SIG-M5 (cell line): ENCODE results near the gene OR6B1.

Experiments used
- DNase-seq: peaks from one replicate; lab custom pipeline; 2025; lab: John Stamatoyannopoulos, UW

Gene OR6B1

DNA sequence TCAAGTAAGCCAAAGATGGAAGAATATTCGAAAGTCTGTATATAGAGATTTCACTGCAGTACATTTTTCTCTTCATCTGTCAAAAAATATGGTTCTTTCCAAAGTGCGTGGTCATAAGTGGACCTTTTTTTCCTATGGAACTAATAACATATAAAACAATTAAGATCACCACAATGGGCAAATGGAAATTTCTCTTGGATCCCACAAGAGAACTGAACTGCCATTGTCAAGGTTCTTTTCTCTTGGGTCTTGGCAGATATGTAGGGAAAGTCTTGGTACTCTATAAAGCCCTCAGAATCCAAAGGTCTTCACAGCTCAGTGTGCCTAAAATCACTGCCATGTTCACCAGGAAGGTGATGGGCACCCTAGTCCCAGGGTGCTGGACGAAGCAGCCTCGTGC, at the start of gene OR6B1:
OR6B1 (plus strand) TSS at position 301 of the 400 bp plus-strand sequence. CDS start 3,677 bp downstream, outside the sequence.
- no peak for DNase-seq

- DNase-seq = no peak
Observed at GRCh38 chr7:143953421-143953820, 46.7 kb upstream of the OR6B1 start.

GRCh38 chr7:143954135-143954534, 46.0 kb upstream of the OR6B1 start:
- DNase-seq = no peak

- no peak for DNase-seq
Observed at GRCh38 chr7:143954544-143954943, 45.6 kb upstream of the OR6B1 start, which contains the start of gene OR2F1. TSS of gene OR2F1 (plus strand) at chr7:143954844. CDS start at chr7:143959971, 5,127 bp downstream.

GRCh38 chr7:143958781-143959180, 41.3 kb upstream of the OR6B1 start:
- DNase-seq = no peak

- DNase-seq = no peak
Observed at GRCh38 chr7:143960813-143961610, 39.1 kb upstream of the OR6B1 start.

DNA sequence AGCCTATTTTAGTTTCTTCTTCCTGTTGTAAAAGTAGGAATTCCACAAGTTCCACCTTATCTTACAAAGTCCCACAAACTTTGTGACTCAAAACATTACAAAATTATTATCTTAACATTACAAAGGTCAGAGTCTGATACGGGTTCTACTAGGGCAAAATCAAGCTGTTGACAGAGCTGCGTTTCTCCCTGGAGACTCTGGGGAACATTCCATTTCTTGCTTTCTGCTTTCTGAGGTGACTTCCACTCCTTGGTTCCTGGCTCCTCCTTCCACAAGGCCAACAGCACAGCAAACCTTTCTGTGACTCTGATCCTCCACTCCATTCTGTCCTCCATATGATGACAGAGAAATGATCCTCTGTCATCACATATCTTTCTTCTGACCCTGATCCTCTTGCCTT, 34.8 kb upstream of the OR6B1 start:
- DNase-seq = no peak

DNA sequence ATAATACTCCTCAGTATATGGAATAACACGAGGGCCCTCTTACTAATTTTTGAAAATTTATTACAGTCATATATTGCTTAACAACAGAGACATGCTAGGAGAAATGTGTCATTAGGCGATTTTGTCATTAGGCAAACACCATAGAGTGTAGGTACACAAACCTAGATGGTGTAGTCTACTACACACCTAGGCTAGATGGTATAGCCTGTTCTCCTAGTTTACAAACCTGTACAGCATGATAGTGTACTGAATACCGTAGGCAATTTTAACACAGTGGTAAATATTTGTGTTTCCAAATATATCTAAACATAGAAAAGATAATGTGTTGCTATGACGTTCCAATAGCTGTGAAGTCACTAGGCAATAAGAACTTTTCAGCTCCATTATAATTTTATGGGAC, 32.7 kb upstream of the OR6B1 start:
- DNase-seq = no peak

DNA sequence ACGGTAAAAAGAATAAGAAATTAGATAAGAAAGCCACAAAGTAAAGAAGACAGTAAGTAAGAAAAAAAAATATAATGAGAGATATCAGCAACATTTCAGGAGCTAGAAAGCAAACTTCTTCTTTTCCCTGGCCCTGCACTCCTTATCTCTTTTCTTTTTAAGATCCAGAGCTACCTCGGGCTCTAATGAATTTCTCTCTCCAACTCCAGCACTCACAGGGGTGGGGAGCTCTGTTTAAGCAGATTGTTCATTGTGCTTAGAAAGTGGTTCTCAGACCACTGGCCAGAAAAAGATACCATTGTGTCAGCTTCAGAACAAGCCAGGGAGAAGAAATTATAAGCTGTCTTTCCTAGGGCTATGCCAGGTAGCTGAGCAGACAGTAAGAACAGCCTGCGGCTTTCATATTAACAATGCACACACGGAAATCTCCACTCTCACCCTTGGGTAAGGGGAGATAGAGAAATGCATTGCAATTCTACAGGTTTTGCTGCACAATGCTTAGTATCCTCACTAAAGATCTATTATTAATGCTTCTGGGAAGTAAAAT, 26.2 kb upstream of the OR6B1 start:
- DNase-seq = no peak

- DNase-seq = no peak
Observed at GRCh38 chr7:143974459-143974858, 25.7 kb upstream of the OR6B1 start.

DNA sequence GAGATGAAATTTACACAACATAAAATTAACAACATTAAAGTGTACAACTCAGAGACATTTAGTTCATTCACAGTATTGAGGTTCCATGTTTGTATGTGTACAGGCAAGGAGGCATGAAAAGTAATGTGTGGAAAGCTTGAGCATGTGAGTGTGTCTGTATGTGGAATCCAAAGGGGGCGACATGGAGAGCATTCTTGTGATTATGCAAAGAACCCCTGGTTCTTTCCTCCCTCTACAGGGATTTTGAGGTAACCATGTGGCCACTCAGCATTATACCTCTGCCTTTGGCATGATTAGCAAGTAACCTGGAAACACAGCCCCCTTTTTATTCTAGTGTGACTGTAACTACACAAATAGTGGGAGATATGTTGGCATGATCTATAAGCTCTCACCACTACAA, 24.5 kb upstream of the OR6B1 start:
- no peak for DNase-seq

DNA sequence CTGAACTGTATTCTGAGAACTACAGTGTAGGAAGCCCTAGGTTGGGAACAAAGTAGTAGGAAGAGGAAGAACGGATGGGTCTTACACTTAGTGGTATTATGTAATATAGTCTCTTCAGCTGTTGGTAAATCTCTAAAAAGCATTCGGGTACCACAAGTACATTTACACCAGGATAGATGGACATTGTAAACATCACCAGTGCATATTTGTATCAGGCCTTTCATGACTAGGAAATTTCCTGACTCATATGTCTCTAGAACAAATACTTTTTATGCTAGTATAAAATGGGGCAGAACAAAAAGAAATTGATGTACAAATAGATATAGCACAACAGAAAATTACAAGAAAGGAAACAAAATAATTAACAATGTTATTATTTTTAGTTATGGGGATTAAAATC, 21.5 kb upstream of the OR6B1 start:
- DNase-seq = no peak

GRCh38 chr7:143979359-143979758, 20.8 kb upstream of the OR6B1 start:
- no peak for DNase-seq

DNA sequence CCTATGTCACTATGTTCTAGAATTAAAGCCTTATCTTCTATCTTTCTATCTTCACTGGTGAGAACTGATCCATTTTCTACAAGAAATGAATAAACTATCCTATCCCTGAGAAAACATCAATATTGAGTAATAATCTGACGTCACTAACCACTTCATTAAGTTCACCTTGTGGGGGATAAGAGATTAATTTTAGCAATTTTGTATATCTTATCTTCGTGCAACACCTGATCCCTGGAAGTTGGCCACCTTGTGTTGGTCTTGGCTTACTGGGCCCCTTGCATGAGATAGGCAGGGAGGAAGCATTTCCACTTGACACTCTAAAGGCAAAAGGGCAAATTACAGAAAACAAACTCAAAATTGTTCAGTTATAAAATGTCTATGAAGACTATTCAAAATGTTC, 20.1 kb upstream of the OR6B1 start:
- no peak for DNase-seq

DNA sequence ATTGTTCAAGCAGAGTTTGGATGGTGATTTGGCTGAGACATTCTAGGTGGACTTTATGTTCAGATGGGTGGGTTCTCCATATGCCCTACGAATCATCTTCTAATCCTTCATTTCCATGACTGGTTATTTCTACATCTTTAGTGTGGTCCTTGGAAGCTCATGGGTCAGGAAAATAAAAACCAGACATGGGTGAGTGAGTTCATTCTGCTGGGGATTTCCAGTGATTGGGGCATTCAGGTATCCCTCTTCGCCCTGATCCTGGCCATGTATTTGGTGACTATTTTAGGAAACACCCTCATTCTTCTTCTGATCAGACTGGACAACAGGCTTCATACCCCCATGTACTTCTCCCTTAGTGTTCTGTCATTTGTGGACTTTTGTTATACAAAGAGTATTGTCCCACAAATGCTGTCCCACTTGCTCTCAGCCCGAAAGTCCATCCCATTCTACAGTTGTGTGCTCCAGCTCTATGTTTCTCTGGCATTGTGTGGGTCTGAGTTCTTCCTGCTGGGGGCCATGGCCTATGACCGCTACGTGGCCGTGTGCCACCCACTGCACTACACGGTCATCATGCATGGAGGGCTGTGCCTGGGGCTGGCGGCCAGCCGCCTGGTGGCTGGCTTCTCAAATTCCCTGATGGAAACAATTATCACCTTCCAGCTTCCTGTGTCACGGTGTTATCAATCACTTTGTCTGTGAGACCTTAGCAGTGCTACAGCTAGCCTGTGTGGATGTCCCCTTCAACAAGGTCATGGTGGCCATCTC, 19.2 kb upstream of the OR6B1 start:
- DNase-seq = no peak

- DNase-seq = no peak
Observed at GRCh38 chr7:143983960-143984359, 16.2 kb upstream of the OR6B1 start.

GRCh38 chr7:143987513-143987912, 12.6 kb upstream of the OR6B1 start:
- DNase-seq = no peak

- no peak for DNase-seq
Observed at GRCh38 chr7:143988976-143989745, 11.0 kb upstream of the OR6B1 start.

DNA sequence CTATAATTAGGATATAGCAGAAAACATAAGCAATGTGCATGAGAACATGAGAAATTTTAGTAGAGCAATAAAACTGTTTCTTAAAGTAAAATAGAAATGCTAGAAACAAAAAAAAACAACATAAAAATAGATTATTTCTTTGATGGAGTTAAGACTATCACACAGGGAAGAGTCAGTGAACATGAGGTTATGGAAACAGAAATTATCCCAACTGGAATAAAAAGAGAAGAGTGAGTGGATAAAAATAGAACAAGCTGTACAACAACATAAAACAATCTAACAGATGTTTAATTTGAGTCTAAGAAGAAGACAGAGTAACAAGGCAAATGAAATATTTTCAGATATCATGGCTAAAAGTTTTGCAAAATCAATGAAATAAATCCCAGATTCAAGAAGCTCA, 7.5 kb upstream of the OR6B1 start:
- DNase-seq = no peak

DNA sequence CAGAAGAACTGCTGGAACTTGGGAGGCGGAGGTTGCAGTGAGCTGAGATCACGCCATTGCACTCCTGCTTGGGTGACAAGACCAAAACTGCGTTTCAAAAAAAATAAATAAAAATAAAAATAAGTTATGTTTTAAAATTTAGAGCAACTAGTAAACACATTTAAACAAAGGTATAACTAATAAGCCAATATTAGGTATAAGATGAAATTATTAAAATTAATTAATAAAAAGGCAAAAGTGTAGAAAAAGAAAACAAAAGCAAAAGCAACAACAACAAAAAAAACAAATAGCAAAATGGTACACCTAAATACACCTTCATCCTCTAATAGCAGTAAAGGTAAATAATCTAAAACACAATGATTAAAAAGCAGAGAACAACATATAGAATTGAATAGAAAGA, 6.2 kb upstream of the OR6B1 start:
- DNase-seq = no peak

DNA sequence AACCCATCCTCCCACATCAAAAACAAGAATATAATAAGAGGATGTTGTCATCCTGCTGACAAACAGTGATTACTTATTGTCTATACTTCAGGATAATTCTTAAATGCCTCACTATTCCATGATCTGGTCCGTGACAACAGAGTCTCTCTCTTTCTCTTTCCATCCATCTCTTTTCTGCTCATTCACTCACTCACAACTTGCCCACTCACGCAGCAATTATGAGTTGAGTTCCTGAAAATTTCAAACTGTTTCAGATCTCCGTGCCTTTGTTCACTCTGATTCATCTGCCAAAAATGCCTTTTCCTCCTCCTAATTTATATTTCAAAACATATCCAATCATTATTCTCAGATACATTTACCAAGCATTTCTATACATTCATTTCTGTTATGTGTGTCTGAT, 1.4 kb downstream of the OR6B1 start:
- DNase-seq = no peak

GRCh38 chr7:144004703-144005102, 4.6 kb downstream of the OR6B1 start:
- DNase-seq = no peak
